Stimulated activated memory B cell treated with anti-CD40 and anti-IgM and Interleukin-4, amounts not matched to agents 10 μg/mL and 1 μg/mL and 100 μg/mL, for 72 hours (primary cell): Measurements from ENCODE around the gene AKT3.

Experiments
- ATAC-seq: fragments of 150-1000 bp; cut with Tn5 transposase; 2 replicates; pipeline ENCODE4 v1.10.0; 2021
- H3K27ac Mint-ChIP-seq: one replicate; pipeline ENCODE4 v1.8.0; 2022; ENCODE audit warnings: mild to moderate bottlenecking, mixed read lengths
- H3K27me3 Mint-ChIP-seq: one replicate; pipeline ENCODE4 v1.8.0; 2022; ENCODE audit warnings: mixed read lengths
- H3K36me3 Mint-ChIP-seq: one replicate; pipeline ENCODE4 v1.8.0; 2022; ENCODE audit warnings: mixed read lengths
- H3K4me1 Mint-ChIP-seq: one replicate; pipeline ENCODE4 v1.8.0; 2022; ENCODE audit warnings: mixed read lengths
- H3K4me3 Mint-ChIP-seq: one replicate; pipeline ENCODE4 v1.8.0; 2022; ENCODE audit warnings: mild to moderate bottlenecking, moderate library complexity, mixed read lengths
- H3K9me3 Mint-ChIP-seq: one replicate; pipeline ENCODE4 v1.8.0; 2022; ENCODE audit warnings: mixed read lengths

AKT3 gene

DNA sequence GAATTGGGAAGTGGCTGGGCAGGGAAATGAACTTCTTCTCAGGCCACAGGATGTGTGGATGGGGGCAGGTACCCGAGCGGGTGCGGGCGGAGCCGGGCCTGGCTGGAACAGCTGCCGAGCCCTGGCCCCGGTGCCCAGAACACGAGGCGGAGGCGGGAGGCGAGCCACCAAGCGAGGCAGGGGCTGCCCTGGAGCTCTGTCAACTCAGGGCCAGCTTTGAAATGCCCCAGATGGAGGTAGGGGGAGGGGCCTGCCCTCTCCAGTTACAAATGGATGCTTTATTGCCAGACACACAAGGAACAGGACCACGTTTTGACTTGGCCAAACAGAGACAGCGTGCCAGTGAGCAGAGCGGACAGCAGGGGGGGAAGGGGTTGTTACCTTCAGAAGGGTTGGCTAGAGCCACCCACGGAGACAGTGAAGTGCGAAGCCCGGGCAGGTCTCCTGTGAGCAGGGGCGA, 353.8 kb downstream of the AKT3 start:
- no peaks in the 10 kb centered on the region for H3K27me3 Mint-ChIP-seq
- no peaks in the 10 kb centered on the region for H3K9me3 Mint-ChIP-seq
- peak overlapping the region; percentile 83 for H3K27ac Mint-ChIP-seq
- ATAC-seq, result no peak
- peak overlapping the region; percentile 5 for H3K4me3 Mint-ChIP-seq
- H3K4me1 Mint-ChIP-seq, result peaks cover 11% of the 10 kb centered on the region
- peaks cover 39% of the 10 kb centered on the region for H3K36me3 Mint-ChIP-seq

DNA sequence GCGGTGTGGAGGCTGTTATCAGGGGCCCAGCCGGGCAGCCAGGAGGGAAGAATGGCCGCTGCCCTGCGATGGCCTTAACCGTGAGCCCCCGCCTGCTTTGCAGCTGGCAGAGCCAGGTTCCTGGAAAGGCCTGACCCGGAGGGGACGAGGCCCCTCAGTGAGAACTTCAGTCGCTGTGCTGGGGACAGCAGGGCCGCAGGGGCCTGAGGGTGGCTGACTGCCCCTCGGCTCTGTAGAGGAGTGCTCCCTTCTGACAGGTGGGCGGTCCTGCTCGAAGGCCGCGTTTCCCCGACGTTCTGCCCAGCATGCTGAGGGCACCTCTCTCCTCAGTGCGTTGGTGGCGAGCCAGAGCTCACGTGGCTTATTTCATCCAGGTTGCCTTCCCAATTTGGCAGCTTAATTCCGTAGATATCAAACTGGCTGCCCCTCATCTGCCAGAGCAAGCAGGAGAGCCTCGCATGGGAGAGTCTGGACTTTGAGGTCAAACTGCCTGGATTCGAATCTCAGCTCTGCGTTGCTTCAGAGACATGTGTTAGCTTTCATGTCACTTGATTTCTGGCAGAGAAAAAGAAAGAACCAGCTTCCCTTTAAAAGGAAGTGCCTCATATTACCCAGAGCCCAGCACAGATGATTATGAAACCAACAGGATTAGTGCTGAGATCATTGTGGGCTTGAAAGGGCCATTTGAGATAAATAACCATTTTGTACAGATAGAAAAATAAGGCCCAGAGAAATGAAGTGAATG, 354.4 kb downstream of the AKT3 start:
- peak overlapping the region; percentile 83 for H3K27ac Mint-ChIP-seq
- H3K9me3 Mint-ChIP-seq, result no peaks in the 10 kb centered on the region
- peak; percentile 10 for ATAC-seq
- peaks cover 11% of the 10 kb centered on the region for H3K4me1 Mint-ChIP-seq
- H3K4me3 Mint-ChIP-seq, result no peak overlapping the region
- H3K36me3 Mint-ChIP-seq, result peaks cover 36% of the 10 kb centered on the region
- H3K27me3 Mint-ChIP-seq, result no peaks in the 10 kb centered on the region

DNA sequence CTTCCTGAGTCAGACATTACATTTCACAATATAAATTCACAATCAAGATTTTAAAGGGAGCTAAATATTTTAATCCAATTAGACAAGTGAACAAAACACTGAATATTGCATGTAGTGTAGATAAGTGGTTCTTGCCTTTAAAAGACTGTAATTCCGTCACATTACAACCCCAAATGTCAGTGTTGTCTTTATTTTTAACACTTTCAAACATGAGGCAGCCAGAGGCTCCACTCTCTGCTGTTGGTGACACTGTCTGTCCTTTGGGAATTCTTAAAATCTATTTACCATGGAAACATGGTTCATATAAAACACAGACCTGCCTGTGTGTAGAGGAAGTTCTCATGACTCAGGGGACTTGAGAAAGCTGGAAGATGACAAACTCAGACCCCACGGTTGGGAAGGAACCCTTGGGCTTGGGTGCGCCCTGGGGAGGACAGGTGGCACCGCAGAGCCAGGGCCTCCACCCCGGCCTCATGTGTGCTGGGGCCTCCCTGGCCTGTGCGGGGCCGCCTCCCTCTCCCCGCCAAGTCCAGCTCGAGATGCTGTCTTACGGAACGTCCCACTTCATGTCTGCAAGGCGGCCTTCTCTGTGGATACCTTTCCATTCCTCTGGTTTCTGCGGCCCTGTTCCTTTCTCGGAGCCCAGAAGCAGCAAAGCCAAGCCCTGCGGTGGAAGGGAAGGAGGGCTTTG, 355.2 kb downstream of the AKT3 start:
- Mint-ChIP-seq H3K4me3 (no peak overlapping the region), H3K27me3 (no peaks in the 10 kb centered on the region), H3K36me3 (peaks cover 31% of the 10 kb centered on the region), H3K4me1 (peaks cover 11% of the 10 kb centered on the region), H3K9me3 (no peaks in the 10 kb centered on the region), H3K27ac (no peak overlapping the region)
- ATAC-seq, result no peak

DNA sequence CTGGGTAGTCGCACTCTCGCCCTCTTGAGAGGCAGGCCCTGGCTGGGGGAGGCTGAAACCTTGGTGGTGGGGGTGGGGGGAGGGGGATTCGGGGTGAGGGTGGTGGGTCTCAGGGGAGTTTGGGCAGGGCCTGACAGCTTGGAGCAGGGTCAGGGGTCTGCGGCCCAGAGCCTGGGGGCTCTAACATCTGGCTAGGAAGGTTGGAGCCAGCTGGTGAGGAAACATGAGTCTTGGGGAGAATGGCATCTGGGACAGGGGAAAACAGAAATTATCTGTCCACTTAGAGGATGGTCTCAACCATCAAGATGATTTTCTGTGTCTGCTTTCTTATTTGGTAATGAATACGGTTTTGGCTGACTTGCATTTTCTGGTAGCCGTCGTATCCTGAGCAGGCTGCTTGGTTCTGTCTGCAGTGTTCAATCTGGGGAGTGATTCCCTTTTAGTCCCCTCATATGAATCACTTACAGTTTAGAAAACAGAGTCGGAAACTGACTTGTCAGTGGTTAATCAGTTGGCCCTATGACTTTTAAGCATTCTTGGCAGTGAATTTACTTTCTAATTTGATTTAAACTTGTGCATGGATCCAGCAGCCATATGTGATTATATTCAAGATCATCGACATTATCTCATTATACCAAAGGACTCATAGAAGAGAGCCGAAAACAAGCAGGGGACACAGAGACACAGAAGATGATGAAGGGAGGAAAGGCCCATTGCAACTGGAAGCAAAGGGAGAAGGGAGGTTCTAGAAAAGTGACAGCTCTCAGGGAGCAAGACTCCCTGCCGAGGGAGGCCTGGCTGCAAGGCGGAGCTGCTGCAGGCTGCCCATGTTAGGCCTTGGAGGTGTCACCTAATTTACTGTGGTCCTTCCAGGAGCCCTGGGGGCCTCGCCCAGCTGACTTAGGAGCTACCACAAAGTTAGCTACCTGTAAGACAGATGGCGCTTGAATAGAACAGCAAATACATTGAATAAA, 356.6 kb downstream of the AKT3 start:
- peaks cover 38% of the 10 kb centered on the region for H3K36me3 Mint-ChIP-seq
- no peaks in the 10 kb centered on the region for H3K27me3 Mint-ChIP-seq
- peaks cover 11% of the 10 kb centered on the region for H3K4me1 Mint-ChIP-seq
- ATAC-seq, result no peak
- H3K4me3 Mint-ChIP-seq, result no peak overlapping the region
- no peaks in the 10 kb centered on the region for H3K9me3 Mint-ChIP-seq
- no peak overlapping the region for H3K27ac Mint-ChIP-seq

DNA sequence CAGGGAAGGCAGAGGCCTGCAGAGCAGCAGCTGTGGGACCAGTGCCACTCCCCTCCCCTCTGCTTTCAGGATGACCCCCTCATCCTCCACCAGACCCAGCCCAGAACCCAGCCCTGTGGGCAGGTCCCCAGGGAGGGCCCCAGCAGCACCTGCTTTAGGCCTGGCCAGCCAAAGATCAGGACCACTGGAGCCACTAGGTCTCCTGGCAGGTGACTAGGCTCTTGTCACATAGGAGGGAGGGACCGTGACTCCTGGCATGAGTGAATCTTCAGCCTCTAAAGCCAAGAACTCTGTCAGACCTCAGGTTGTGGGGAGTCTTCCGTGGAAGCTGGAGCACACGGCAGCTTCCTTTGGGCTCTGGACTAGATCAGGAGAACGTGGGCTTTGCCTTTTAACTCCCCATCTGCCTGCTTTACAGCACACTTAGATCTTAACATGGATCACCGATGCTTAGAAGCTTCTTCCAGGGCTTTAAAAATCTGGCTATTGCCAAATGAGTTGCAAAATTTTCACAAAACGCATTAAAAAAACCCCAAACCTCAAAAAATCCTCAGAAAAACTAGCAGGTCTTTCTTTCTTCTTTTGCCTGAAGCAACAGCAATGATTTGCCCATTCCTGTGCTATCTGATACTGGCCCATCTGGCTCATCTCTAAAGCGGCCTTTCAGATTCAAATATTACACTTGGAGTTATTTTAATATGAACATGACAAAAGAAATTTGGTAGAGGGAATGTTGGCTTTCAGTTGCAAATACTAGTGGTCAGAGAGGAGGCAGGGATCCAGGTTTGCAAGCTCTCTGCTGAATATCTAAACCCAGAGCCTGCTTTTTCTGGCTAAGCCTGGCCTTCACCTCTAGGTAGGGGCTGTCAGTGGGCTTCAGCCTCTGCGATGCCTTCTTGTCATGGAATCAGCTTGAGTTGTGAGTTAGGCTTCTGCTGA, 359.0 kb downstream of the AKT3 start:
- peaks cover 4% of the 10 kb centered on the region for H3K4me1 Mint-ChIP-seq
- ATAC-seq, result no peak
- H3K9me3 Mint-ChIP-seq, result no peaks in the 10 kb centered on the region
- no peaks in the 10 kb centered on the region for H3K27me3 Mint-ChIP-seq
- peaks cover 32% of the 10 kb centered on the region for H3K36me3 Mint-ChIP-seq
- no peak overlapping the region for H3K27ac Mint-ChIP-seq
- no peak overlapping the region for H3K4me3 Mint-ChIP-seq

DNA sequence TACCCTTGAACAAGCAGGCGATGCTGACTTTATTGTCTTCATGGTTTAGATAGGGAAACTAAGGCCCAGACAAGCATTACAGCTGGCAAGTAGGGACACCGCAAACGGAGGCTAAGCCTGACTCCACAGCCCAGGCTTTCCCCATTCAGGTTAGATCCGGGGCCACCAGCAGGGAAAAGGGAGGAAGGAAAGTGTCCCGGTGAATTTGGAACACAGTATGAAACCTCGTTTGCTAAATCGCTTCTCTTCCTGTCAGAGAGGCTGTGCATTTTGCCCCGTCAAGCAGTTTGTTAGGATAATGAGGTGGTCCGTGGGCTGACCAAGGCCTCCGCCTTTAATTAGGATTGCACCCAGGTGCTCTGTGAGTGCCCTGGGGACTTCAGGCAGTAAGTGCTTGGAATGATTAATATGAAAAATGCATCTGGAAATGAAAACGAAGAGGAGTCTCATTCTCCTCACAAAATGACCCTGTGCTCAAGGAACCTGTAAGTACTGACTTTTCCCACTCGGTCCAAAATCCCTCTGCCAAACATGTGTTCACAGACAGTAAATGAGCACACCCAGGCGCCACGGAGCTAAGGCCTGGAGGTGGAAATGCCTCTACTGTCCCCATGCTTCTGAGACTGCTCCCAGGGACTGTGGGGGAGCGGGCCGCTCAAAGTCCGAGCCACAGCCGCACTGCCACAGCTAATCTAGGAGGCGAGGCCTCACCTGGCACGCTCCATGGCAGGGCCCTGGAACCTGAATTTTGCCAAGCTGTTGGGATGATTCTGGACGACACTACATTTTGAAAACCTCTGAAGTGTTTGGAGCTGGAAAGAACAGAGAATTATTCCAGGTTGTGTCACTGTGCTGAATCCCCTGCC, 360.1 kb downstream of the AKT3 start:
- peaks cover 28% of the 10 kb centered on the region for H3K36me3 Mint-ChIP-seq
- no peaks in the 10 kb centered on the region for H3K9me3 Mint-ChIP-seq
- no peak overlapping the region for H3K27ac Mint-ChIP-seq
- no peaks in the 10 kb centered on the region for H3K27me3 Mint-ChIP-seq
- ATAC-seq, result no peak
- no peaks in the 10 kb centered on the region for H3K4me1 Mint-ChIP-seq
- no peak overlapping the region for H3K4me3 Mint-ChIP-seq

DNA sequence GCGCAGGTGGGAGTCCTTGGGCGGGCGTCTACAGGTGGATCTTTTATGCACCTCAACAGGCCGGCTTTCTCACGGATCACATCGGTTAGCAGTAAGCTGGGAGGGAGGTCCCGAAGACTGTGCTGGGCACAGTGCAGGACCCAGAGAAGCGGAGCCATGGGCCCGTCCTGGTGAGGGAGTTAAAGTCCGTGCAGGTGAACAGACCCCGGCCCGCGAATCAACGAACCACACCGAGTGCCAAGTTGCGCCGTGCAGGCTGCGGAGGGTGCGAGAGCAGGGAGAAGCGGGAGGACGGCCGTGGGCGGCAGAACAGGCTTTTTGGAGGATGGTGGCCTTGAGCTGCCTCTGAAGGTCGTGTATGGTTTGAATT, 360.9 kb downstream of the AKT3 start:
- Mint-ChIP-seq H3K9me3 (no peaks in the 10 kb centered on the region), H3K4me1 (no peaks in the 10 kb centered on the region), H3K27ac (no peak overlapping the region)

DNA sequence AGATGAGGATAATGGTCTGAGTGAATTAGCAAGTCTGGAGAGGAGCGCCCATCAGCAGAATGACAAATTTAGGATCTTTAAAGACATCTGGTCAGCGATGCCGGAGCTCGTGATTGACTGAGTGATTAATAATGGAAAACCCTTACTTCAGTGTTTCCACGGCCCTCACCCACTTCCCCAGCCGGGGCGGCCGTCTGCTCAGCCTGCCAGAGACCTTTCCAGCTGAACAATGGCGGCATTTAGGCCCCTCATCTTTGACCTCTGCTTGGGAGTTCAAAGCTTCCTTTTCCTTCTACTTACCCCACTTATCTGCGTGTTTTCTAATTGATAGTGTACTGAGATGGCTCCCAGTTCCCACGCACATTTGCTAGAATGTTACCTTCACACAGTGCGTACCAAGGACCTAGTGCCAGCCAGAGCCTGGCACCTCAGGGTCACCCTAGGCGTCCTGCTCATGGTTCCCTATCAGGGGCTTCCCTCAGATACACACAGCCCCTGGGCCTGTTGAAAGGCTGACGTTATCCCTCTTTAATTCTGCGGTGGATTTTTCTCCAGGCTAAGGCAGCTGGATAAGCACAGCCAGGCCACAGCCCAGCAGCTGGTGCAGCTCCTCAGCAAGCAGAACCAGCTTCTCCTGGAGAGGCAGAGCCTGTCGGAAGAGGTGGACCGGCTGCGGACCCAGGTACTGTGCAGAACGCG, 361.4 kb downstream of the AKT3 start:
- Mint-ChIP-seq H3K36me3 (peaks cover 26% of the 10 kb centered on the region), H3K4me1 (no peaks in the 10 kb centered on the region), H3K4me3 (no peak overlapping the region)

More for the DNA sequence above, 360.9 kb downstream of the AKT3 start:
- H3K4me3 Mint-ChIP-seq, result no peak overlapping the region
- peaks cover 28% of the 10 kb centered on the region for H3K36me3 Mint-ChIP-seq
- no peak for ATAC-seq
- H3K27me3 Mint-ChIP-seq, result no peaks in the 10 kb centered on the region

DNA sequence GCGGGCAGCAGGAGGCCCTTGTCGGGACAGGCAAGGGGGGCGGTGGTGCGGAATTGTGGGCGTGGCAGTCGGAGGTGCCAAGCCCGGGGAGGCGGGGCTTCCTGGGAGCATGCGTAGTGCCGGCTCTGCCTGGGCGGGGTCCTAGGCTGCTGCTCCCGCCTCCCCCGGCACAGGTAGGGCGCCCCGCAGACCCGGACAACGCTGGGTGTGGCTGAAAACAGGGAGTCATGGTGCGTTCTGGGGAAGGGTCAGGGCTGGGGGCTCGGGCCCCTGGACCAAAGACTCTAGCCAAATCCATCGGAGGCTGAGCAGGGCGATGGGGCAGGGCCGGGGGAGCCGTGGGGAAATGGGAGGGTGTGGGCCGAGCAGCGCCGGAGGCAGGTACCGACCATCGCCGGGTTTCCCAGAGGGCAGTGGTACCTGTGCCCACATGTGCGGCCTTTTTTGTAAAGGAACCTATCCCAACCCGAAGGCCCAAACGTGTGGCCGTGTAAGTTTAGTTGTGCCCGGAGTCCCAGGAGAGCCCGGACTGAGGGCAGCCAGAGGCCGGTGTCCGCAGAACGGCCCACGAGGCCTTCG, 362.3 kb downstream of the AKT3 start:
- no peak for ATAC-seq
- Mint-ChIP-seq H3K4me1 (peaks cover 3% of the 10 kb centered on the region), H3K27ac (no peak overlapping the region), H3K9me3 (no peaks in the 10 kb centered on the region), H3K4me3 (no peak overlapping the region), H3K36me3 (peaks cover 21% of the 10 kb centered on the region), H3K27me3 (no peaks in the 10 kb centered on the region)

More for the DNA sequence above, 361.4 kb downstream of the AKT3 start:
- Mint-ChIP-seq H3K9me3 (no peaks in the 10 kb centered on the region), H3K27ac (no peak overlapping the region), H3K27me3 (no peaks in the 10 kb centered on the region)
- ATAC-seq, result peak; percentile 7

DNA sequence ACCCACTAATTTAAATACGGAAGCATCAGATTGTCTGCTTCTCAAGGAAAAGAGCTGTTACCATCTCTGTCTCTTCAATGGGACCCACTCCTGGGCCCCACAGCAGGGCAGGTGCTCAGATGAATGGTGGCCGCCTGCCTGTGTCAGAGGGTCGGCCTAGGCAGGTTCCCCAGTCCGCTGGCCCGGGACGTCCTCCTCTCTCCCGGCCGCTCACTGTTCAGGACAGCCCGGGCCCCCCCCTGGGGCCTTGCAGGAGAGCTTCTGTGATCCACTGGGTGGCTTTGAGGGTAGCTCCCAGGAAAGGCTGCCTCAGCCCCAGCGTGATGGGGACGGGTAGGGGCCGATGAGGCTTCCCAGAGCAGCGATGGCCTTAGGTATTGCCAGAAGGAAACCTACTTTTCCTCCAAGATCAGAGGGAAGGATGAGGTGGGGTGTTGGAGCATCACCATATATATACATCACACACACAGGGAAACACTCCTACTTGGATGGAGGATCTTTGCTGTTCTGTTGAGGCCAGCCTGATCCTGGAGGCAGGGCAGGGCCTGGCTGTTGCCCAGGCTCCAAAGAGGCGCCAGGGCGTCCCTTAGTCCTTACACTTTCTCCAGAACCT, 362.9 kb downstream of the AKT3 start:
- no peaks in the 10 kb centered on the region for H3K27me3 Mint-ChIP-seq
- H3K27ac Mint-ChIP-seq, result no peak overlapping the region
- no peak overlapping the region for H3K4me3 Mint-ChIP-seq
- H3K4me1 Mint-ChIP-seq, result peaks cover 9% of the 10 kb centered on the region
- no peak for ATAC-seq
- H3K9me3 Mint-ChIP-seq, result no peaks in the 10 kb centered on the region
- peaks cover 21% of the 10 kb centered on the region for H3K36me3 Mint-ChIP-seq

DNA sequence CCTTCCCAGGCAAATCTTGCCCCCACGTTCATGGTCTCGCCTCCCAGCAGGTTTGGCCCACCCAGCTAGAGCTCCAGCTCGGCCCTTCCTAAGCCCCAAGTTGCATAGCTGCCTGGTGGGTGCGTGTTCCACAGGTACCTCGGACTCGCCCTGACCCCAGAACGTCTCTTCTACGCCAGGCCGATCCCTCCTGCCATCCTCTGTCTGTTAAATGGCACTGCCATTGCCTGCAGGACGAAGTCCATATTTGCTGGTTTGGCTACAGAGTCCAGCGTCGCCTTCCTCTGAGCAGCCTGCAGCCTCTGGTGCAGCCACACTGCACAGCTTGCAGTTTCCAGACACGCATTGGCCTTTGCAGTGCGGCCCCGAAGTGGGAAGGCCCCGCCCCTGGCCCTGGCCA, 366.1 kb downstream of the AKT3 start:
- peaks cover 19% of the 10 kb centered on the region for H3K36me3 Mint-ChIP-seq
- ATAC-seq, result no peak
- H3K27me3 Mint-ChIP-seq, result no peaks in the 10 kb centered on the region
- H3K27ac Mint-ChIP-seq, result peak overlapping the region; percentile 64
- peaks cover 3% of the 10 kb centered on the region for H3K9me3 Mint-ChIP-seq
- H3K4me1 Mint-ChIP-seq, result peaks cover 23% of the 10 kb centered on the region
- peak overlapping the region; percentile 50 for H3K4me3 Mint-ChIP-seq

DNA sequence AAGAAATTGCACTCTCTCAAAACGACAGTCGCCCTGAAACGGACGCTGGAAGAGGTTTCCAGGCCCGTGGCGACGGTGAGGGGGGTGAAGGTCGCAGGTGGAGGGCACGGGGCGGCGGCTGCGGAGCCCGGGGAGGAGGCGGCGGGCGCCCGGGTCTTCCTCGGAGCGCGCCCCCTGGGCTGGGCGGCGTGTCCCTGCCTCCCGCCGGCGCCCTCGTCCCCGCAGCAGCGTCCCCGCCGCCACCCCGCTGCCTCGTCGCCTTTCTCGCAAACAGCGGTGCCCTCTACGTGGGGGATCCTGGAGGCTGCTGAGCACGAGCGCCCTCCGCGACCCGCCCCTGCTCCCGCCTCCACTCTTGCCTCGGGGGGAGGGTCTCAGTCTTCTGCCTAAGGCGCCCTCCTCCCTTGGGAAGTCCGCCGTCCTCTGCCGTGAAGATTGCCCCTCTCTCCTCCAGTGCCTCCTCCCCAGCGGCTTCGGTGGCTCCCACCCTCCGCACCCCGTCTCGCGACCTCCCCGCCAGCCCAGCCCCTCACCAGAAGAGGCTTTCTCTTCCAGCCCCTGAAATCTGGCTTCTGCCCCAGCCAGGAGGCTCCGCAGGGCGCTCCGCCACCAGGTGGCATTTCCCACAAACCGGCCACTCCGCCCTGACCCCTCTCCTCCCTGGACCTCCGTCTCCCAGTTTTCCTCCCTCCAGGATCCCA, 366.8 kb downstream of the AKT3 start:
- peaks cover 23% of the 10 kb centered on the region for H3K4me1 Mint-ChIP-seq
- peak overlapping the region; percentile 64 for H3K27ac Mint-ChIP-seq
- no peaks in the 10 kb centered on the region for H3K27me3 Mint-ChIP-seq
- H3K4me3 Mint-ChIP-seq, result peak overlapping the region; percentile 50
- peaks cover 3% of the 10 kb centered on the region for H3K9me3 Mint-ChIP-seq
- H3K36me3 Mint-ChIP-seq, result peaks cover 17% of the 10 kb centered on the region
- ATAC-seq, result peak; percentile 35
